Activated naive CD4-positive, alpha-beta T cell treated with anti-CD3 and anti-CD28 coated beads, Interleukin-2, amount 10 ng/mL, durations not matched to agents 5 hours and 36 hours (primary cell): ENCODE data around the gene AMDHD2. TPM values are rescaled to one million over a fixed set of nuclear protein-coding genes. Genes with fewer than 3 reads are reported as not detected.

Experiments
- microRNA-seq: library from miRNA; unstranded; fragments of <30 nt; microRNA quantifications from one replicate; pipeline ENCODE4 v1.2.0, GENCODE V29; 2022; ENCODE audit warnings: borderline microRNAs expressed, borderline replicate concordance
- total RNA-seq, 2 experiments: library from RNA; stranded (reverse); gene quantifications; one replicate each; pipeline ENCODE4 v1.2.3, GENCODE V29; 2021

The AMDHD2 gene
- total RNA-seq = 10 to 100 TPM; 58.0 to 62.9 TPM

GRCh38 chr16:2520097-2520783 lies at the start of gene AMDHD2:
Gene AMDHD2 (plus strand): TSS chr16:2520371. CDS start chr16:2520459, 88 bp downstream.

GRCh38 chr16:2471016-2471652 lies 49.0 kb upstream of the AMDHD2 start, which contains the start of gene NTN3:
Gene NTN3 (plus strand): TSS chr16:2471297. CDS start chr16:2471702, 405 bp downstream.

GRCh38 chr16:2474877-2475412 lies 45.2 kb upstream of the AMDHD2 start, which contains the start of gene TBC1D24:
Gene TBC1D24 (plus strand): TSS chr16:2475127. CDS start chr16:2496149, 21,022 bp downstream.

GRCh38 chr16:2513405-2514332 lies 6.5 kb upstream of the AMDHD2 start, which contains the start of gene ATP6V0C:
Gene ATP6V0C (plus strand): TSS chr16:2513952. CDS start chr16:2514104, 152 bp downstream.

GRCh38 chr16:2531371-2531695 lies 11.2 kb downstream of the AMDHD2 start, which contains the start of gene CEMP1:
Gene CEMP1 (minus strand): TSS chr16:2531408. CDS start chr16:2531073, 335 bp downstream.

GRCh38 chr16:2537451-2538379 lies 17.5 kb downstream of the AMDHD2 start, which contains the start of gene PDPK1:
Gene PDPK1 (plus strand): TSS chr16:2538021. CDS start chr16:2538113, 92 bp downstream.

Small RNA genes lying within 50 kb of the gene (microRNA-seq; reads per million reads assigned to microRNA genes)
- not detected for gene MIR3178

Other genes starting within 250 kb of the AMDHD2 start
- 1 to 10 TPM; 3.8 TPM for gene ABCA3, start 179.6 kb upstream of the AMDHD2 start, total RNA-seq
- 10 to 100 TPM; 59.3 to 61.7 TPM for gene CCNF, start 90.9 kb upstream of the AMDHD2 start, total RNA-seq
- gene TEDC2, start 60.3 kb upstream of the AMDHD2 start, total RNA-seq = 1 to 10 TPM; 8.3 to 8.8 TPM
- gene NTN3, start 49.1 kb upstream of the AMDHD2 start, total RNA-seq = not detected
- 10 to 100 TPM; 10.2 to 10.3 TPM for gene TBC1D24, start 45.2 kb upstream of the AMDHD2 start, total RNA-seq
- gene ATP6V0C, start 6.4 kb upstream of the AMDHD2 start, total RNA-seq = 10 to 100 TPM; 95.0 to 99.8 TPM
- gene CEMP1, start 11.0 kb downstream of the AMDHD2 start, total RNA-seq = under 1 TPM; 0.25 to 0.51 TPM
- gene PDPK1, start 17.6 kb downstream of the AMDHD2 start, total RNA-seq = 10 to 100 TPM; 39.0 to 46.0 TPM
- 10 to 100 TPM; 28.5 to 30.3 TPM for gene KCTD5, start 162.2 kb downstream of the AMDHD2 start, total RNA-seq
- gene PRSS27, start 199.9 kb downstream of the AMDHD2 start, total RNA-seq = 1 to 10 TPM; 1.3 to 1.4 TPM
- gene SRRM2, start 232.3 kb downstream of the AMDHD2 start, total RNA-seq = 100 to 1,000 TPM; 565 to 586 TPM